Lower leg skin (tissue), 3 donors: ENCODE results near the gene ATP6V0A1.

Source experiments
- POLR2A ChIP-seq, 2 donors: fragments of 450-650 bp; IDR thresholded peaks; one replicate each; pipeline ENCODE4 v1.6.1; 2016 to 2017; ENCODE audit warnings: antibody characterized with exemption in 2 of 2, mild to moderate bottlenecking in 1 of 2, moderate library complexity in 1 of 2
- TF ChIP-seq, protein P1 (sequence below), 3 donors: fragments of 450-650 bp; IDR thresholded peaks; one replicate each; pipeline ENCODE4 v1.5.1; 2016; ENCODE audit warnings: antibody characterized with exemption in 3 of 3, mild to moderate bottlenecking in 3 of 3, moderate library complexity in 2 of 3

DNA sequence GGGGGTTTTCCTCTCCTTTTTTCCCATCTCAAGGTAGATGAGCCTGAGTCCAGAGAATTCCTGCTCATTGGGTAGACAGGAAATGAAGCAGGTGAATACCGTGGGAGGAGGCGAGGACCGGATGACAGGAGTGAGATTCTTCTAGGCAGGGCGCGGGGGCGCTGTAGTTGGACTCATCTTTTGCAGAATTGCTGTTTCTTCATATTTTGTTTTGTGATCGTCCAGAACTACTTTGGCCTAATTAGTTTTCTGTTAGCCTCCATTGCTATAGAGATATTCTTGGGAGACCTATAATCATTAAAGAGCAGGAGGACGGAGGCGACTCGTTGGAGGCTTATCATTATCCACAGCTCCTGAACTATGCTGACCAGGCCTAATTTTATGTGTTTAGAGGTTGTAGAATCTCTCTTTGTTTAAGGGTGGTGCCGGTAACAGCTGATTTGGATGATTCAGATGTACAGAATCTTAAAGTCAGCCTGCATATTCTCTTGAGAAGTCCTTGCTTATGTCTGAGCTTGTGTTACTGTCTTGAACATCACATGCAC, 650 bp downstream of the ATP6V0A1 start:
- TF ChIP-seq, protein P1, sequence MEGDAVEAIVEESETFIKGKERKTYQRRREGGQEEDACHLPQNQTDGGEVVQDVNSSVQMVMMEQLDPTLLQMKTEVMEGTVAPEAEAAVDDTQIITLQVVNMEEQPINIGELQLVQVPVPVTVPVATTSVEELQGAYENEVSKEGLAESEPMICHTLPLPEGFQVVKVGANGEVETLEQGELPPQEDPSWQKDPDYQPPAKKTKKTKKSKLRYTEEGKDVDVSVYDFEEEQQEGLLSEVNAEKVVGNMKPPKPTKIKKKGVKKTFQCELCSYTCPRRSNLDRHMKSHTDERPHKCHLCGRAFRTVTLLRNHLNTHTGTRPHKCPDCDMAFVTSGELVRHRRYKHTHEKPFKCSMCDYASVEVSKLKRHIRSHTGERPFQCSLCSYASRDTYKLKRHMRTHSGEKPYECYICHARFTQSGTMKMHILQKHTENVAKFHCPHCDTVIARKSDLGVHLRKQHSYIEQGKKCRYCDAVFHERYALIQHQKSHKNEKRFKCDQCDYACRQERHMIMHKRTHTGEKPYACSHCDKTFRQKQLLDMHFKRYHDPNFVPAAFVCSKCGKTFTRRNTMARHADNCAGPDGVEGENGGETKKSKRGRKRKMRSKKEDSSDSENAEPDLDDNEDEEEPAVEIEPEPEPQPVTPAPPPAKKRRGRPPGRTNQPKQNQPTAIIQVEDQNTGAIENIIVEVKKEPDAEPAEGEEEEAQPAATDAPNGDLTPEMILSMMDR (IDR thresholded peaks at IDR 0.05) = no peak
- TF ChIP-seq POLR2A (IDR thresholded peaks at IDR 0.05) = no peak
